HEK293 (cell line): Measurements from ENCODE around the gene MACF1.

ENCODE experiments used
- SETDB1 ChIP-seq: IDR thresholded peaks from one replicate; pipeline ENCODE4 v1.6.1; 2017; ENCODE audit warnings: mild to moderate bottlenecking, low read length, moderate library complexity, mixed read lengths; ENCODE audit not compliant: insufficient read length
- ZNF114 ChIP-seq: fragments of 450-650 bp; formaldehyde crosslinking; IDR thresholded peaks from 2 replicates; pipeline ENCODE4 v1.5.0; 2017; ENCODE audit warnings: missing biosample characterization, missing genetic modification characterization
- ZNF843 ChIP-seq: fragments of 450-650 bp; formaldehyde crosslinking; IDR thresholded peaks from 2 replicates; pipeline ENCODE4 v1.5.1; 2016; ENCODE audit warnings: missing biosample characterization, missing genetic modification characterization
- TF ChIP-seq, protein P1 (sequence below): fragments of 450-650 bp; formaldehyde crosslinking; IDR thresholded peaks from 2 replicates; pipeline ENCODE4 v1.5.1; 2016; ENCODE audit warnings: missing biosample characterization, missing genetic modification characterization
- TF ChIP-seq, protein P2 (sequence below): fragments of 450-650 bp; IDR thresholded peaks from 2 replicates; pipeline ENCODE4 v1.5.1; 2018; ENCODE audit warnings: missing biosample characterization, mild to moderate bottlenecking, missing genetic modification characterization

DNA sequence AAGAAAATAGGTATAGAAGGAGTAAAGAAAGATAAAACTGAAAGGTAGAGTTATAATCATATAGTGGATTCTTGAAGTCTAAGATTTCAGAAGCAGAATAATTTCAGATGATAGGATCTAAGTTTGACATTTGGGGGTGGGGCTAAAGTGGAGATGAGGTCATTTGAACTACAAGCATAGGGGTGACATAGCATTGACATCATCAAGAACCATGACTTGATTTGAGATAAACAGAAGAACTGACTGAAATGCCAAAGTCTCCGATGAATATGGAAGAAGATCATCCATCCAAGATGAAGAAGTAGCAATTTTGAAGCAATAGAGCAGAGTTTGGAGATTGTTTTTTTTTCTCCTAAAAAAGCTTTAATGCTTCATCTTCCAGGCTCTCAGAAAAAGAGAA lies 122.3 kb downstream of the MACF1 start:
- TF ChIP-seq, protein P1, sequence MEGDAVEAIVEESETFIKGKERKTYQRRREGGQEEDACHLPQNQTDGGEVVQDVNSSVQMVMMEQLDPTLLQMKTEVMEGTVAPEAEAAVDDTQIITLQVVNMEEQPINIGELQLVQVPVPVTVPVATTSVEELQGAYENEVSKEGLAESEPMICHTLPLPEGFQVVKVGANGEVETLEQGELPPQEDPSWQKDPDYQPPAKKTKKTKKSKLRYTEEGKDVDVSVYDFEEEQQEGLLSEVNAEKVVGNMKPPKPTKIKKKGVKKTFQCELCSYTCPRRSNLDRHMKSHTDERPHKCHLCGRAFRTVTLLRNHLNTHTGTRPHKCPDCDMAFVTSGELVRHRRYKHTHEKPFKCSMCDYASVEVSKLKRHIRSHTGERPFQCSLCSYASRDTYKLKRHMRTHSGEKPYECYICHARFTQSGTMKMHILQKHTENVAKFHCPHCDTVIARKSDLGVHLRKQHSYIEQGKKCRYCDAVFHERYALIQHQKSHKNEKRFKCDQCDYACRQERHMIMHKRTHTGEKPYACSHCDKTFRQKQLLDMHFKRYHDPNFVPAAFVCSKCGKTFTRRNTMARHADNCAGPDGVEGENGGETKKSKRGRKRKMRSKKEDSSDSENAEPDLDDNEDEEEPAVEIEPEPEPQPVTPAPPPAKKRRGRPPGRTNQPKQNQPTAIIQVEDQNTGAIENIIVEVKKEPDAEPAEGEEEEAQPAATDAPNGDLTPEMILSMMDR: no peak
- TF ChIP-seq ZNF843: no peak
- TF ChIP-seq, protein P2, sequence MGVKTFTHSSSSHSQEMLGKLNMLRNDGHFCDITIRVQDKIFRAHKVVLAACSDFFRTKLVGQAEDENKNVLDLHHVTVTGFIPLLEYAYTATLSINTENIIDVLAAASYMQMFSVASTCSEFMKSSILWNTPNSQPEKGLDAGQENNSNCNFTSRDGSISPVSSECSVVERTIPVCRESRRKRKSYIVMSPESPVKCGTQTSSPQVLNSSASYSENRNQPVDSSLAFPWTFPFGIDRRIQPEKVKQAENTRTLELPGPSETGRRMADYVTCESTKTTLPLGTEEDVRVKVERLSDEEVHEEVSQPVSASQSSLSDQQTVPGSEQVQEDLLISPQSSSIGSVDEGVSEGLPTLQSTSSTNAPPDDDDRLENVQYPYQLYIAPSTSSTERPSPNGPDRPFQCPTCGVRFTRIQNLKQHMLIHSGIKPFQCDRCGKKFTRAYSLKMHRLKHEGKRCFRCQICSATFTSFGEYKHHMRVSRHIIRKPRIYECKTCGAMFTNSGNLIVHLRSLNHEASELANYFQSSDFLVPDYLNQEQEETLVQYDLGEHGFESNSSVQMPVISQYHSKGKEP (tag by site-specific recombination): no peak
- TF ChIP-seq ZNF114 (tag by site-specific recombination): no peak
- no peak for TF ChIP-seq SETDB1
